Activated CD8-positive, alpha-beta memory T cell treated with anti-CD3 and anti-CD28 coated beads, Interleukin-2, amount 50 U/mL, for 24 hours (primary cell): ENCODE data around the gene MUSTN1.

Experiments used
- DNase-seq: peaks from one replicate; pipeline ENCODE4 v3.0.0-alpha.2; 2020; ENCODE audit errors: extremely low read depth

The MUSTN1 gene

DNA sequence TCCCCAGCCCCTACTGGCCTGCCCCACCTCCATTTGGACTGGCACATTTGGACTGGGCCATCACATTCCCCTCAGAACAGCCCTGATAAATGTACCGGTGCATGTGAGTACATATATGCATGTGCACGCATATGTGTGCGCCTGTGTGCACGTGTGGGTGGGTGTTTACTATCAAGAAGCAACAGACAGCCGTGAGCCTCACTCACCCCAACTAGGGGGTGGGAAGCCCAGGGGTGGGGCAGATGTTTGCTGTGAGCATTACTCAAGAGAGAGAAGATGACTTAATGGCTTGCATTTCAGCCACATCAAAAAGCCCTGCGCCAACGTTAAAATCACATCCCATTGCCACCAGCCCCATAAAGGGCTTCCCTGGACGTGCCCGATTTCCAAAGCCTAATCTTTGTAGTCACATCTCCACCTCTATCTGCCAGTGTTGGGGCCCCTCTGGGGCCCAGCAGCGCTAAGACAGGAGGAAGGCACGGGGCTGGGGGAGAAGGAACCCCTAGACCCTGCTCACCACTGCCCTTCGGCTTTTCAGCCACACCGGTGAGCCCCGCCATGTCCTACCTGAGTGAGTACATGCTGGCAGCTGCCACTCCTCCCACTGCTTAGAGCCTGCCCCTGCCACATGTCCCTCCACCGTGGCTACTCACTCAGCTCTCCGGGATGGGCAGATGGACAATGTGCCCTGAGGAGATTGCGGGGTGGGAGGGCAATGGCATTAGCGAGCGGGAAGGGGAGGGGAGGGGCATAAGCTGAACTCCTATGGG is 29.4 kb downstream of the MUSTN1 start:
- no peak for DNase-seq

DNA sequence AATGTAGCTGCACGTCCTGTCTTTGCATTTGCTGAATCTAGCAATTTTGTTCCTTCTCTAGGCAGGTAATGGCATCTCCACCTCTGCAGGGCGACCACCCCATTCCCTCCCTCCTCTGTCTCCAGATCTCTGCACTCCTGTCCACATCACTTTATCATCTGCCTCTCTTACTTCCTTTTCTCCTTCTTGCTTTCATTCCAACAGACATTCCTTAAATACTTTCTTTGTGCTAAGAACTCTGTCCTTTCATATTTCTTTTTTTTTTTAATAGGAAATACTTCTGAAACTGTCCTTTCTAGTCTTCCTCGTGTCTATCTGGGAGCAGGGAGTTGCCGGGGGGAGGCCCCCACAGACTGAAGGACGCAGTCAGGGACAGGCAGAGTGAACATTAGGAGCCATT is 33.0 kb downstream of the MUSTN1 start:
- DNase-seq: no peak

DNA sequence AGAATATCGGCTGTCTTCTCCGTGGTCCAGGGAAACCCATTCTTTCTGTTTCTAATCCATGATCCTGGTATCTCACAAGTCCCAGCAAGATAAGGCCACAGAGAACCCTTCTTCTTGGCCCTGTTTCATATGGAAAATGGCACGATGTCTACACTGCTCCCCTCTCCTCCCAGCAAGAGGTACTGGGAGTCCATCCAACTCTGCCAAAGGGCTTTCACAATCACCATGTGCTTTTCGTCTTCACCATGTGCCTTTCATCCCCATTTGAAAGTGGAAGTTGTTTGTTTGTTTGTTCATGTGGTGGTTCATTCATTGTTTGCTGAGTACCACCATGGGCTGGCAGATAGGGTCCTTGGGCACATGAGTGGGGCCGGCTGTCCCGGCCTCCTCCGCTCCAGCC is 34.7 kb downstream of the MUSTN1 start:
- DNase-seq: no peak

DNA sequence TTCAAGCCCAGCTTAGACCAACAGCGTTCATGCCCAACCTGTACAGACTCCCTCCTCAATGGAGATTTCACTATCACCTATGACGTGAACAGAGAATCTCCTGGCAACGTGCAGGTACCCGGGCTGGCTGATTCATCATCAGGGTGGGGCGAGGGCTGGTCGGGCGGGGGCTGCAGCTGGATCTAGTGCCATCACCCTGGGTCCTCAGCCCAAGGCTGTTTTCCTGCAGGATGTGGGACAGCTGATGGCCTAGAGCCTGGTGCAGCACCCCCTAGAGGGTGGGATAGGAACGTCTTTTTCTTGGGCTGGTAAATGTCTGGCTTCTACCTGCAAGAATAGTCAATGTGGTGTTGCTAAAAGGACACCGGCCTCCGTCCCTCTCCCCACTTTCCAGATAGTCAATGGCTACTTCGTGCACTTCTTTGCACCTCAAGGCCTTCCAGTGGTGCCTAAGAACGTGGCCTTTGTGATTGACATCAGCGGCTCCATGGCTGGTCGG is 35.8 kb downstream of the MUSTN1 start:
- no peak for DNase-seq

DNA sequence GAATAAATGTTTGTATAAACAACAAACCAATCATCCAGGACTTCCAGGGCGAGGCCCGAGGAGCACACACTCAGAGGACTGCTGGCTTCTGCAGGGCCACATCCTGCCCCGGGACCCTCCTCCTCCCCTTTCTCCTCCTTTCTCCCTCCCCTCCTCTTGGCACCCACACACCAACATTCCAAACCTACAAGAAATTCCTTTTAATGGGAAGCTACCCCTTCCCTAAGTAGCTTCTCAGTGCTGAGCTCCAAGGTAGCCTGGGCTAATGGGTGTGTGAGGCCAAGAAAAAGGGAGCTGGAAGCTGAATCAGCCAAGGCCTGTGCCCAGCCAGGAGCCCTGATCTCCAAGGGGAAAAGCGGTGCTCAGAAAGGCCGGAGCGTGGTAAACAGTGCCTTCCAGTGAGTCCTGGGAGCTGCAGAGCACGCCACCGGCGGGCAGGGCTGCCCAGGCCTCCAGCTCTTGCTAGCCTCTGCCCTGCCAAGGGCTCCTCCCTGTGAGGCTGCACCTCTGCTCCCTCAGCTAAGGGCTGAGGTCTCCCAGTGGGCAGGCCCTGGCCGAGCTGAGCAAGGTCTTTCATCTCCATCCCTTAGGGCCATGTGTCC is 36.3 kb downstream of the MUSTN1 start:
- DNase-seq: no peak

DNA sequence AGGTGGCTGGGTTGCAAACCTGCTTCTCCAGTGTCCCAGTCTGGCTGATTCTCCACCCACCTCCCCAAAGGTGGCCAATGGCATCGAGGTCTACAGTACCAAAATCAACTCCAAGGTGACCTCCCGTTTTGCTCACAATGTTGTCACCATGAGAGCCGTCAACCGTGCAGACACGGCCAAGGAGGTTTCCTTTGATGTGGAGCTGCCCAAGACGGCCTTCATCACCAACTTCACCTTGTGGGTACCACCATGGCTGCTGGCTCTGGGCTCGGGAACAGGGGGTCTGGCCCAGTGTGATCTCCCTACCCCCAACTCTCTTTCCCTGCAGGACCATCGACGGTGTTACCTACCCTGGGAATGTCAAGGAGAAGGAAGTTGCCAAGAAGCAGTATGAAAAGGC is 38.4 kb downstream of the MUSTN1 start:
- DNase-seq: no peak

DNA sequence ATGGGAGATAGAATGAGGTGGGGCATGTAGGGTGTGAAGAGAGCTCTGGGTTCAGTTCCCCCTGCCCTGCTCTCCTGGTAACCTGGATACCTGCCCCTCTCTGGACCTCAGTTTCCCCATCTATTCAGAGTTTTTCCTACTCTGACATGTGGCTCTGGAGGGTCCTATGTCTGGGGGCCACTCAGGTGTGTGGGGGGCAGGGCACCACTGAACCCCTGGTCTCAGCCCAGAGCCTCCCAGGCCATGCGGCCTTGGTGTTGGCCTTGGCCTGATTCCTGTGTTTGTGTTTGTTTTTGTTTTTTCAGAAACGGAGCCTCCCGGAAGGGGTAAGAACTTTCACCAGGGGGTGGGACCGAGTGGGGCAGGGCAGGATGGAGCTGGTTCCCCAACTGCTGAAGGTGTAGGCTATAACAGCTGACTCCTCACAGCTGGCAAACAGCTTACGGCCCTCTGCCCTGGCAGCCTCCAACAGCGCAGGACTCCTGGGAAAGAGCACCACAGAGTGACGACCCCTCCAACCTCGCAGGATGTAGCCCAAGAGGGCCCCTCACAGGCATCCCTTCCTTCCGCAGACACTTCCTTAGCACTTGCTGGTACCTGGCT is 39.4 kb downstream of the MUSTN1 start:
- DNase-seq: no peak

DNA sequence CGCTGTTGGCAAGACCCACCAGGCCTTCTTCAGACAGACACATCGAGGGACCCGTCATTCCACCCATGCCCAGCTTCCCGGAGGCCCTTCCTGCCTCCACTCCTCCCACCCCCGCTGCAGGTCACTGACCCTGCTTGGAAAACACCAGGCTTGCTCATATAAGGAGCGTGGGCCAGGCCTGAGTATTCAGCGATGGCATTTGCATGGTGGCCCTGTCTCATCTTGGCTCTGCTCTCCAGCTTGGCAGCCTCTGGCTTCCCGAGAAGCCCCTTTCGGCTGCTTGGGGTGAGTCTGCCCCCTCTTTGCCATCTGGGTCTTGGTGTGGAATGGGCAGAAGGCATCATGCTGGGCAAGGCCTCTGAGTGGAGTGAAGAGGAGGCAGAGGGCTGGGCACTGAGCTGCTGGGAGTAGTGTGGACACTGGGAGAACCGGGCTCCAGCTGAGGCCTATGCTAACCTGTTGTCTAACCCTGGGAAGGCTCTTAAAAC is 40.2 kb downstream of the MUSTN1 start, which contains the start of gene ITIH3:
ITIH3 (plus strand) TSS at position 185 of the 488 bp plus-strand sequence; CDS start at position 193, 8 bp downstream.
- DNase-seq: no peak

DNA sequence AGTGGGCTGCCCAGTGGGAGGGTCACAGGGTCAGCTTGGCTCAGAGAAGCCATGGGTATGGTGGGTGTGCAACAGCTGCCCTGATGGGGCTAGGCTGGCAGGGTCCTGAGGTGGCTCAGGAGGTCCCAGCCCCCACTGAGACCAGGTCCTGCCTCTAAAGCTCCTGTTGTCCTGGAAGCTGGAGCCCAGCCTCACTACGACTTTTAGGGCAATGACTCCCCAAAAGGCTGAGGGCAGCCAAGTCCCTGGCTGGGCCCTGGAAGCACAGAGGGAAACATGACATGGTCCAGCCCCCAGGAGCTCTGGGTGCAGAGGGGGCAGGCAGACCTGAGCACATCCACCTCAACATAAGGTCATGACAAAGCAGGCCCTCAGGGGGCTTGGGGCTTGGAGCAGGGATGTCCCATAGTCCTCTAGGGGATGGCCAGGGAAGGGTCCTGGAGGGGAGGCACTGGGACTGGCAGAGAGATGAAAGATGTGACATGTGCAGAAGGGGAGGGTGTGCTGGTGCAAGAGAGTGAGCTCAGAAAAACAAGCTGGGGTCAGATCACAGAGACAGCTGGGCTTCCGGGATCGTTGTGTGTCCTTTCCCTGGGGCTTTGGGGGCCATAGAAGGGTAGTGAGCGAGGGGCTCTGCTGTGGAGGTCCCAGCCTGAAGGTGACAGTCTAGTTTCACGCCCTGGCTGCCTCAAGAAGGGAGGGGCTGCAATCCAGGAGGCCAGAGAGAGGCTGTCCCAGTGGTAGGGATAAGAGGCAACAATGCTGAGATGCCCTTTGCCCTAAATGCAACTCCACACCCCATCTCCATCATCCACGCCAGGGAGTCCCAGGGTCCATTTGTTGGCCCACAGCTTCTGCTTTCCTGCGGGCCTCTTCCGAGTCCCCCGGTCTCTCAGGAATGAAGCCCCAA is 40.9 kb downstream of the MUSTN1 start:
- no peak for DNase-seq

DNA sequence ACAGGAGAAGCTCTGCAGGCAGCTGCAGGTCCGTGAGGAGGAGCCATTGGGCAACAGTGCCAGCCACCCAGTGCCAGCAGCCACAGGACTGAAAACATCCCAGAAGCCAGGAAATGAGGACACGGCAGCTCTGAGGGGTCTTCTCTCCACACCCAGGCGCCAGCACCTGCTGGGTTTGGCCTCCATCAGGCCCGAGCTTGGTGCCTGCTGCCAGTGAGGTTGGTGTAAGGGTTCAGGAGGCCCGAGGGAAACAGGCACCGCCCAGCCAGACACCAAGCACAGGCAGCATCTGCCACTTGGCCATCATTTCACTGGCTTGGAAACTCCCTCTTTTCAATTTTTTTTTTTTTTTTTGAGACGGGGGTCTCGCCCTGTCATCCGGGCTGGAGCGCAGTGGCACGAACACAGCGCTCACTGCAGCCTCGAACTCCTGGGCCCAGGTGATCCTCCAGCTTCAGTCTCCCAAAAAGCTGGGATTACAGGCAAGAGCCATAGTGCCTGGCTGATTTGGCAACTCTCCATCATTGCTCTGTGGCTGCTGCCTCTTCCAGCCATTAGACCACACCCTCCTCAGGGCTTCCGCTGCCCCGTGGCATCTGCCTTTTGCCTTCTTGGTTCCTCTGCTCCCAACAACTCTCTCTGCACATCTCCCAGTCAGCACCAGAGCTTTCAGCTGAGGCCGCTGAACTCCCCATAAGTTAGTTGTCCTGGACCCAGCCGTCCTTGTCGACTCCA is 41.7 kb downstream of the MUSTN1 start:
- no peak for DNase-seq

DNA sequence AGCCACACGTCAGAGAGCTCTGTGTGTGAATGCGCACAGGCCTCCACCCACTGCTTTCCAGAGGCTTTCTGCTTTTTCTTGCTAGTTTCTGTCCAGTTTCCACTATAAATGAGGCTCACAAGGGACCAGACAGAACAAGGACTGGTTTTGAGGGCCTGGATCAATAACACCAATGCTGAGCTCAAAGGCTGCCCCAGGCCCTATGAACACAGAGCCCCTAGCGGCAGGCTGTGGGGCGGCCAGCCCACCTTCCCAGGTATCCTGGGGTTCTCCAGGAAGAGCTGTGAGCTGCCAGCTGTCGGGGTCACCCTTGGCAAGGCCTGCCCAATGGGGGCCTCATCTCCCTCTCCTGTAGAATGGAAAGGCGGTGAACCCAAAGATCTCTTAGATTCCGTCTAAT is 42.4 kb downstream of the MUSTN1 start:
- no peak for DNase-seq

DNA sequence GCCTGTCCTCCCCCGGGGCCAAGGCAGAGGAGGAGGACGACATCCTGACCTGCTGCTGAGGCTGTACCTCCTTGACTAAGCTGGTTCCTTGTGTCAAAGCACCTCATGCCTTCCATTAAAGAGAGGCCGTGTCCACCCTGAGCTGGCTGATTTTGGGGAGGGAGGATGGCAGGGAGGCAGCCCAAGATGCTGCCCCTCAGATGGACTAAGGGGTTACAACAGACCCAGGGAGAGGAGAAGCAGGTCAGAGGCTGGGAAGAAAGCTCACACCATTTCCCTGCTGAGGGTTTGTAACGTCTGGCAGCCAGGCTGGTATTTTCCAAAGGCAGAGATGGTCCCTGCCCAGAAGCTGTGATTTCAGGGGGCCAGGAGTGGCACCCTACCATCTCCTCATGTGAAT is 42.9 kb downstream of the MUSTN1 start:
- DNase-seq: no peak

DNA sequence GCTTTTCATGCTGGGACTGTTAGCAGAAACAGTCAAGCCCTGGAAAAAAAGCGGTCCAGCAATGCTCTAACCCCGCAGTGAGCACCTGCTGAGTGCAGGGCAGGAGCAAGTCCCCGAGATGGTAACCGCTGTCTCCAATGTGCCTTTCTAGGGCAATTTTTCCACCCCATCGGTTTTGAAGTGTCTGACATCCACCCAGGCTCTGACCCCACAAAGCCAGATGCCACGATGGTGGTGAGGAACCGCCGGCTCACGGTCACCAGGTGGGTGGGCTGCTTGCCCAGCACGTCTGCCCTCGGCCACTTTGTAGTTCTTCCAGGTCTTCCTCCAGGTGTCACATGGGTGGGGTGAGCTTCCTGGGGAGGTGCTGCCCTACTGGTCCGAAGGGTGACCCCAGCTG is 43.5 kb downstream of the MUSTN1 start:
- no peak for DNase-seq

DNA sequence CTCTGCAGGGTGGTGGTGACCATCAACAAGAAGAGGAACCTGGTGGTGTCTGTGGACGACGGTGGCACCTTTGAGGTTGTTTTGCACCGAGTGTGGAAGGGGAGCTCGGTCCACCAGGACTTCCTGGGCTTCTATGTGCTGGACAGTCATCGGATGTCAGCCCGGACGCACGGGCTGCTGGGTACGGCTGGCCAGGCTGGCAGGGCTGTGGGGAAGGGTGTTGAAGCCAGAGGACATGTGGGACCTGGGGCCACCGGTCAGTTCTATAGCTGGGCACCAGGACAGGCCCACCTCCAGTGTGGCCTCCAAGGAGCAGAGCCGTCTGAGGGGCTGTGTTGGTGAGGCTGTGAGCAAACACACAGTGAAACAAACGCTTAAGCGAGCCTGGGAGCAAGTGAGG is 44.1 kb downstream of the MUSTN1 start:
- no peak for DNase-seq

DNA sequence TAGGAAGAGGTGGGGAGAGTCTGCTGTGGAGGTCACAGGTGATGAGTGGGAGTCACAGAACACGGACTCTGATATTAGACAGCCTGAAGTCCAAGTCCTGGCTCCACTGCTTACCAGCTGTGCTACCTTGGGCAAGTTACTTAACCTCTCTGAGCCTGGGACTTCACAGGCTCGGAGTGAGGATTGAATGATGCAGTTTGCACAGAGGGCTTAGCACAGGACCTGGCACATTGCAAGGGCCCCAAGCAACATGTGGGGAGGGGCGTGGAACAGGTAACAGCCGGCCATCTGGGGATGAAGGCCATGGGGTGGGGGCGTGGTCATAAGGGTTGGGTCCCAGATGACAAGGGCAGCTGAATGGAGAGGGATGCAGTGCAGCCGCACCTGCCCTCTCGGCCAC is 44.5 kb downstream of the MUSTN1 start:
- no peak for DNase-seq

DNA sequence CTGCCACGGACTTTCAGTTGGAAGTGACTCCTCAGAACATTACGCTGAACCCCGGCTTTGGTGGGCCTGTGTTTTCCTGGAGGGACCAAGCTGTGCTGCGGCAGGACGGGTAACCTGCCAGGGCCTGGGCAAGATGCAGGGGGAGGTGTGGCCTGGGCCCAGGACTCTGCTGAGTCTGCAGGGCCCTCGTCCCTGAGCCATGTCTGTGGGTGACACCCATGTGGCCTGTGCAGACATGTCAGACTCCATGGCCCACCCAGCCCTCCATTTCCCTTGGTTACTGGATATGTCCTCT is 45.1 kb downstream of the MUSTN1 start:
- DNase-seq: no peak

DNA sequence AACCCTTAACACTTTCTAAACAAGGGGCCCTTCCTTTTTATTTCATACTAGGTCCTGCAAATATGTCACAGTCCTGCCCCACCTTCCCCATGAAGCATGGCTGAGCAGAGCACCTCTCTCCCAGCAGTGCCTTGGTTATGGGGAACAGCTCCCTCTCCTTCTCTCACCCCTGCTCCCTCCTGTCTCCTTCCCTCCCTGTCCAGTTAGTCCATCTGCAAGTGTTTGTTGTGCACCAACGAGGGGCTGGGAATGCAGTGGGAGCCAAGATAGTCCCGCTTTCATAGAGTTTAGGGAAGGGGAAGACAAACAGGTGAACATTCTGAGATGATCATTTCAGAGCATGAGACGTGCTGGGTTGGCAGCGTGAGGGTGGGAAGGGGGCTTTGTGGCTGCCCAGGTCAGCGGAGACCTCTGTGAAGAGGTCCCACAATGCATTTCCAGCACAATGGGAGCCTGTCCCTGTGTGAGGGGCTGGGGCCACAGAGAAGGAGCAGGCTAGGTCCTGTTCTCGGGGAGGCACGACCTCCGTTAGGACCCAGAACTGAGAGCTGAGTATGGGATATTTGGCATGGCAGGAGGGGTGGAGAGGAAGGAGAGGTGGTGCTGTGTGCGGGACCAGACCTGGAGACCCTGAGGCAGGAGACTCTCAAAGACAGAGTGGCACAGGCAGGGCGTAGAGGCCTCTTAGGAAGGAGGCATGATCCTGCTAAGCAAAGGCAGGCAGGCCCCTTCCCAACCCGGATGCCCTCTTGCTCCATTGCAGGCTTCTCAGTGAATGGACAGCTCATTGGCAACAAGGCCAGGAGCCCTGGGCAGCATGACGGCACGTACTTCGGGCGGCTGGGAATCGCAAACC is 45.7 kb downstream of the MUSTN1 start:
- no peak for DNase-seq

DNA sequence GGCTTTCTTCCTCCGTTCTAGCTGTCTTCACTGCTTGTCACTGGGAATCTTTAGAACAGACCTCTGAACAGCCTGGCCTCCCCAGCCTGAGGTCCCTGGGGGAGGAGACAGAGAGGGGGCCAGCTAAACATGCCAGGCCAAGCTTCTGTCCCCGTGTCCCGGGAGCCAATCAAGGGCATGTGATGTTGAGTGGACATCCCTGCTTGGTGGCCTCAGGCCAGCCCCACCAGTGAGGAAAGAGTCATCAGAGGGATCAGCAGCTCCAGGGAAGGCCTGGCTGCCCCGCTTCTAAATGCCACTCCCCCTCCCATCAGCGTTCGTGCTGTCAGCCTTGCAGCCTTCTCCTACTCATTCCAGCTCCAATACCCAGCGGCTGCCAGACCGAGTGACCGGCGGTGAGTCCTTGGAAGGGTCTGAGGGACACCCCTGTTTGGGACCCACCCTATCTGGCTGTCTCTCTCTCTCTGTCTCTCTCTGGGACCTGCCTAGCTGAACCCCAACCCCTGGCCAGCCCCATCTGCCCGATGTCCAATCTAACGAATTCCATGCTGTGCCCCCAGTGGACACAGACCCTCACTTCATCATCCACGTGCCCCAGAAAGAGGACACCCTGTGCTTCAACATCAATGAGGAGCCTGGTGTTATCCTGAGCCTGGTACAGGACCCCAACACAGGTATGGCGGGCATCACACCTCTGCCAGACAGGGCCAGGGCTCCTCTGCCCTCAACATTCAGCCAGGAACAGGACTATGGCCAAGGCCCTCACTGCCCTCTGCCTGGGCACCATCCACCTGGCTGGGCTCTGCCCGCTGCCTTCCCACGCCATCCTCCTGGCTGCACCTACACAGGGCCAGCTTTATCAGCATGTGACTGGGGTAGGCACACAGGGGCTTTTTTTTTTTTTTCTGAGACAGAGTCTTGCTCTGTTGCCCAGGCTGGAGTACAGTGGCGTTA is 46.9 kb downstream of the MUSTN1 start:
- no peak for DNase-seq

DNA sequence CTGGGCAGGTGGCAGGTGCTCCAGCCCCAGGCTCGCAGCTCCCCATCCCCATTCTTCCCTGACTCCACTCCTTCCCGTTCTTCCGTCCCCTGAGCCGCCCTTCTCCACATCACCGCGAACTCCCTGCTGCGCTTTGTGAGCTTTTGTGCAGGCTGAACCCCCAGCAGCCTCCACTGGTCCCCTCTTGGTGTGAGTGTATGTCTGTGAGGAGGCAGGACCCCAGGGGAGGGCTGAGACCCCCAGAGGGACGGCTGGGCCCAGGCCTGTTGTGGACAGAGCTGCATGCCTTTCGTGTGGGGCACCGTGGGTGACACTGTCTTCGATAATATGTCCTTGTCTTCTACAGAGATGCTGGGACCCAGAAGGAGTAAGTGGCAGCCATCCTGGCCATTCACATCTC is 47.6 kb downstream of the MUSTN1 start:
- no peak for DNase-seq
